ENCODE data around the gene SRSF9.
"Not testable (repeated sequence)": the region's sequence is repeated elsewhere in the genome, so short reads cannot be mapped to it uniquely, and the experiment has no call there.

SRSF9 gene

GRCh38 chr12:120447992-120448391 is 21.6 kb downstream of the SRSF9 start:
- no peak for DNase-seq

- not testable (repeated sequence) for DNase-seq
These were observed 22.7 kb downstream of the SRSF9 start for GRCh38 chr12:120446844-120447178.

GRCh38 chr12:120445911-120446843 is 23.4 kb downstream of the SRSF9 start, which contains the start of the genes GATC and TRIAP1:
GATC (plus strand) TSS chr12:120446444; CDS start chr12:120446481, 37 bp downstream.
TRIAP1 (minus strand) TSS chr12:120446384; CDS start chr12:120446372, 12 bp downstream.
- DNase-seq, result peak; percentile 90

GRCh38 chr12:120444676-120445075 is 24.9 kb downstream of the SRSF9 start:
- DNase-seq, result no peak

GRCh38 chr12:120439646-120440247 is 29.8 kb downstream of the SRSF9 start:
- DNase-seq, result peak; percentile 81

GRCh38 chr12:120438495-120439198 is 30.9 kb downstream of the SRSF9 start:
- DNase-seq, result peak; percentile 20

- peak; percentile 99 for DNase-seq
These were observed 31.6 kb downstream of the SRSF9 start, which contains the start of gene COX6A1 for GRCh38 chr12:120437735-120438494. COX6A1 (plus strand) TSS chr12:120438113; CDS start chr12:120438127, 14 bp downstream.

- DNase-seq, result no peak
These were observed 36.6 kb downstream of the SRSF9 start for GRCh38 chr12:120432772-120433525.

GRCh38 chr12:120429368-120429767 is 40.2 kb downstream of the SRSF9 start:
- DNase-seq, result no peak

GRCh38 chr12:120428597-120429229 is 40.8 kb downstream of the SRSF9 start:
- no peak for DNase-seq

- DNase-seq, result no peak
These were observed 43.8 kb downstream of the SRSF9 start for GRCh38 chr12:120425797-120426196.

GRCh38 chr12:120422892-120423456 is 46.6 kb downstream of the SRSF9 start:
- no peak for DNase-seq

- no peak for DNase-seq
These were observed 47.8 kb downstream of the SRSF9 start for GRCh38 chr12:120421701-120422100.

- no peak for DNase-seq
These were observed 51.5 kb downstream of the SRSF9 start for GRCh38 chr12:120417917-120418580.

- no peak for DNase-seq
These were observed 52.9 kb downstream of the SRSF9 start for GRCh38 chr12:120416490-120417216.

GRCh38 chr12:120413901-120414695 is 55.5 kb downstream of the SRSF9 start:
- DNase-seq, result no peak

GRCh38 chr12:120412421-120412820 is 57.1 kb downstream of the SRSF9 start:
- DNase-seq, result no peak

Data from activated CD4-positive, alpha-beta T cell treated with anti-CD3 and anti-CD28 coated beads, Interleukin-10, Interleukin-2, amounts not matched to agents 100 ng/mL and 50 ng/mL, durations not matched to agents 16 hours and 8 hours (primary cell).